GM18519 (cell line): ENCODE measurements around the gene SUV39H1.

Source experiments
- ATAC-seq: cut with Tn5 transposase; IDR thresholded peaks from one replicate; pipeline ENCODE4 v1.9.1; 2021; ENCODE audit warnings: mild to moderate bottlenecking, moderate library complexity; ENCODE audit not compliant: unreplicated experiment, low FRiP score

Gene SUV39H1

GRCh38 chrX:48711162-48711928 is 14.8 kb downstream of the SUV39H1 start:
- no peak for ATAC-seq

GRCh38 chrX:48711929-48712505 is 15.5 kb downstream of the SUV39H1 start:
- ATAC-seq = no peak

- no peak for ATAC-seq
Observed at GRCh38 chrX:48713847-48714246, 17.3 kb downstream of the SUV39H1 start.

- ATAC-seq = no peak
Observed at GRCh38 chrX:48714573-48714972, 18.0 kb downstream of the SUV39H1 start.

GRCh38 chrX:48715072-48715471 is 18.5 kb downstream of the SUV39H1 start:
- no peak for ATAC-seq

- ATAC-seq = no peak
Observed at GRCh38 chrX:48715876-48716502, 19.5 kb downstream of the SUV39H1 start.

GRCh38 chrX:48719958-48720357 is 23.4 kb downstream of the SUV39H1 start:
- ATAC-seq = no peak

GRCh38 chrX:48720577-48721250 is 24.2 kb downstream of the SUV39H1 start:
- no peak for ATAC-seq

GRCh38 chrX:48721916-48722315 is 25.4 kb downstream of the SUV39H1 start:
- ATAC-seq = no peak

- no peak for ATAC-seq
Observed at GRCh38 chrX:48726596-48726995, 30.1 kb downstream of the SUV39H1 start.

GRCh38 chrX:48728653-48729052 is 32.1 kb downstream of the SUV39H1 start:
- no peak for ATAC-seq

GRCh38 chrX:48736303-48736702 is 39.8 kb downstream of the SUV39H1 start:
- ATAC-seq = no peak

GRCh38 chrX:48736878-48737212 is 40.3 kb downstream of the SUV39H1 start:
- no peak for ATAC-seq

- peak; percentile 93 for ATAC-seq
Observed at GRCh38 chrX:48737213-48737938, 40.8 kb downstream of the SUV39H1 start.

- ATAC-seq = no peak
Observed at GRCh38 chrX:48737940-48738339, 41.4 kb downstream of the SUV39H1 start.

- no peak for ATAC-seq
Observed at GRCh38 chrX:48741834-48742233, 45.3 kb downstream of the SUV39H1 start.

GRCh38 chrX:48745222-48745621 is 48.7 kb downstream of the SUV39H1 start:
- ATAC-seq = no peak

- ATAC-seq = no peak
Observed at GRCh38 chrX:48747415-48748016, 51.0 kb downstream of the SUV39H1 start.

- no peak for ATAC-seq
Observed at GRCh38 chrX:48749182-48749581, 52.6 kb downstream of the SUV39H1 start.

GRCh38 chrX:48751343-48751742 is 54.8 kb downstream of the SUV39H1 start:
- no peak for ATAC-seq
